GM12878 (cell line): ENCODE data around the gene AGBL4. TPM values are rescaled to one million over a fixed set of nuclear protein-coding genes. Genes with fewer than 3 reads are reported as not detected.

ENCODE experiments used
- ATAC-seq: fragments of 200-7000 bp; cut with Tn5 transposase; 3 replicates; pipeline ENCODE4 v1.9.1; 2020; ENCODE audit warnings: mild to moderate bottlenecking, moderate library complexity
- BruUV-seq: library from RNA; stranded (reverse); fragments of 400-500 nt; replicated peaks from 2 replicates; lab custom pipeline; 2021; lab: Mats Ljungman, UMichigan
- CTCF ChIA-PET: fragments of 300-600 bp; sonication (Branson Sonifier 250); formaldehyde crosslinking; extraction: SDS; loops from one replicate; lab custom pipeline; 2021; ENCODE audit warnings: inconsistent platforms; lab: Yijun Ruan, JAX
- POLR2A ChIA-PET: fragments of 350-600 bp; formaldehyde crosslinking; extraction: SDS; loops from one replicate; lab custom pipeline; 2021; ENCODE audit warnings: inconsistent platforms; lab: Charles Lee
- RAD21 ChIA-PET: fragments of 300-600 bp; sonication (Branson Sonifier 250); formaldehyde crosslinking; loops from one replicate; lab custom pipeline; 2023; ENCODE audit warnings: antibody characterized with exemption; ENCODE audit not compliant: unreplicated experiment; lab: Charles Lee
- SMC1A ChIA-PET: fragments of 300-600 bp; sonication (Branson Sonifier 250); formaldehyde crosslinking; loops from one replicate; lab custom pipeline; 2023; ENCODE audit not compliant: unreplicated experiment, uncharacterized antibody; lab: Charles Lee
- DNase-seq: peaks from one replicate; pipeline ENCODE4 v3.0.0-alpha.2; 2011; ENCODE audit warnings: low read depth, low spot score
- FAIRE-seq: peaks from 3 replicates; lab custom pipeline; 2011; peaks lifted over from hg19 to GRCh38; lab: Jason Lieb, UNC
- H2AFZ ChIP-seq: 2 replicates; pipeline ENCODE4 v1.6.0; 2011; ENCODE audit warnings: low read depth, low read length, control low read depth; ENCODE audit not compliant: control insufficient read depth
- H3K27ac ChIP-seq: 2 replicates; pipeline ENCODE4 v1.5.1; 2011; ENCODE audit warnings: control low read depth; ENCODE audit not compliant: control insufficient read depth, insufficient read depth
- H3K27me3 ChIP-seq, 2 experiments: replicated peaks in 1 of 2; 2 replicates each; pipeline versions ENCODE4 v1.6.0 to v1.6.1; 2011; ENCODE audit warnings: low read length in 1 of 2; ENCODE audit not compliant: control insufficient read depth in 2 of 2, insufficient read depth in 2 of 2
- H3K36me3 ChIP-seq, 2 experiments: 2 replicates each; pipeline ENCODE4 v1.5.1; 2011; ENCODE audit warnings: low read length in 1 of 2; ENCODE audit not compliant: control insufficient read depth in 2 of 2, insufficient read depth in 2 of 2
- H3K4me1 ChIP-seq: 2 replicates; pipeline ENCODE4 v1.6.1; 2011; ENCODE audit warnings: mild to moderate bottlenecking, low read length, moderate library complexity, mixed read lengths; ENCODE audit not compliant: control insufficient read depth, insufficient read depth
- H3K4me2 ChIP-seq: 2 replicates; pipeline ENCODE4 v1.6.0; 2011; ENCODE audit warnings: control low read depth; ENCODE audit not compliant: control insufficient read depth, insufficient read depth
- H3K4me3 ChIP-seq: fragments of 200-600 bp; sonication (generic); 2 replicates; pipeline ENCODE4 v1.5.1; 2016
- H3K79me2 ChIP-seq: 2 replicates; pipeline ENCODE4 v1.6.0; 2011; ENCODE audit warnings: low read length; ENCODE audit not compliant: control insufficient read depth, insufficient read depth
- H3K9ac ChIP-seq: 2 replicates; pipeline ENCODE4 v1.8.0; 2011; ENCODE audit warnings: low read length, control low read depth, mixed read lengths; ENCODE audit not compliant: control insufficient read depth, insufficient read depth
- H3K9me3 ChIP-seq: replicated peaks from 3 replicates; pipeline ENCODE4 v1.5.1; 2011; ENCODE audit warnings: mild to moderate bottlenecking, low read length; ENCODE audit not compliant: control insufficient read depth, insufficient read depth
- H4K20me1 ChIP-seq: 2 replicates; pipeline ENCODE4 v1.6.0; 2011; ENCODE audit not compliant: control insufficient read depth, insufficient read depth
- CBX3 ChIP-seq: fragments of 200-600 bp; sonication (generic); IDR thresholded peaks from 2 replicates; pipeline ENCODE4 v1.6.1; 2016; ENCODE audit warnings: low read depth, borderline replicate concordance
- CBX5 ChIP-seq: sonication (generic); IDR thresholded peaks from 2 replicates; pipeline ENCODE4 v1.6.1; 2016; ENCODE audit warnings: low read depth, moderate library complexity, mild to moderate bottlenecking, inconsistent platforms
- CHD1 ChIP-seq: IDR thresholded peaks from 2 replicates; pipeline ENCODE4 v1.6.1; 2012; ENCODE audit warnings: low read depth, low read length, improper control_type of control experiment
- CHD2 ChIP-seq: IDR thresholded peaks from 2 replicates; pipeline ENCODE4 v1.6.1; 2011; ENCODE audit warnings: low read depth, low read length, improper control_type of control experiment, borderline replicate concordance
- GABPA ChIP-seq: IDR thresholded peaks from 2 replicates; pipeline ENCODE4 v1.6.1; 2014; ENCODE audit warnings: antibody characterized with exemption, low read depth, mild to moderate bottlenecking, inconsistent platforms
- MYC ChIP-seq: IDR thresholded peaks from 2 replicates; pipeline ENCODE4 v1.6.1; 2011; ENCODE audit warnings: mild to moderate bottlenecking, low read length, moderate library complexity, inconsistent platforms; ENCODE audit not compliant: insufficient read depth, insufficient replicate concordance, insufficient read length, severe bottlenecking
- STAT1 ChIP-seq: fragments of 450-650 bp; conservative IDR thresholded peaks from 2 replicates; pipeline ENCODE4 v1.6.1; 2014; ENCODE audit warnings: antibody characterized with exemption, mild to moderate bottlenecking
- SUPT20H ChIP-seq: IDR thresholded peaks from 2 replicates; pipeline ENCODE4 v1.6.1; 2011; ENCODE audit warnings: low read depth, mild to moderate bottlenecking, low read length, moderate library complexity, borderline replicate concordance; ENCODE audit not compliant: control insufficient read depth
- YBX1 ChIP-seq: fragments of 450-650 bp; IDR thresholded peaks from 2 replicates; pipeline ENCODE4 v1.6.1; 2016; ENCODE audit warnings: antibody characterized with exemption
- ZNF274 ChIP-seq: IDR thresholded peaks from one replicate; pipeline ENCODE4 v1.8.0; 2011; ENCODE audit not compliant: insufficient read length, insufficient read depth
- ZNF622 ChIP-seq: fragments of 450-650 bp; IDR thresholded peaks from 2 replicates; pipeline ENCODE4 v1.6.1; 2017; ENCODE audit warnings: mild to moderate bottlenecking, inconsistent platforms
- WGBS: methylation state at CpG from one replicate; pipeline ENCODE4 v1.1.6; 2016; ENCODE audit warnings: low lambda C conversion rate; ENCODE audit not compliant: insufficient replicate concordance, insufficient coverage; ENCODE audit errors: missing lambda C conversion rate; 5-methylcytosine and 5-hydroxymethylcytosine counted together
- in situ Hi-C: fragments of 300-500 bp; cut with MboI; formaldehyde crosslinking; loops from 9 replicates; pipeline ENCODE4 v1.14.3; 2018; ENCODE audit warnings: mixed read lengths
- intact Hi-C: fragments of 100-400 bp; cut with micrococcal nuclease; formaldehyde crosslinking; loops from one replicate; pipeline ENCODE4 v1.14.2; 2022; ENCODE audit not compliant: unreplicated experiment
- polyA plus RNA-seq, 11 experiments: library from polyadenylated mRNA; depleted of rRNA in 4 of 11; unstranded in 6 of 11; stranded (reverse) in 5 of 11; fragments of >200 nt; fragmentation: Nextera tagmentation in 4 of 11; fragmentation: Illumina TruSeq in 1 of 11; extraction: Ambion mirVana in 4 of 11; extraction: Trizol in 1 of 11; gene quantifications; 1 replicate in 1 of 11; 2 replicates in 10 of 11; pipeline versions ENCODE4 v1.2.1 to v1.2.3, GENCODE V29; 2011 to 2016; ENCODE audit warnings: inconsistent platforms in 2 of 11, missing spikeins in 2 of 11, low read depth in 1 of 11
- total RNA-seq, 4 experiments: library from RNA; depleted of rRNA in 3 of 4; stranded (reverse); fragments of >200 nt in 3 of 4; fragmentation: Illumina TruSeq in 1 of 4; extraction: Trizol in 1 of 4; gene quantifications; 2 replicates each; pipeline versions ENCODE4 v1.2.1 to v1.2.3, GENCODE V29; 2013 to 2021
- TF ChIP-seq, protein P1 (sequence below): IDR thresholded peaks from 2 replicates; pipeline ENCODE4 v1.6.1; 2012; ENCODE audit warnings: improper control_type of control experiment, low read depth, low read length; ENCODE audit not compliant: insufficient replicate concordance
- TF ChIP-seq, protein P2 (sequence below): IDR thresholded peaks from 2 replicates; pipeline ENCODE4 v1.6.1; 2011; ENCODE audit warnings: borderline replicate concordance, low read depth, mild to moderate bottlenecking, moderate library complexity, low read length; ENCODE audit not compliant: insufficient read depth, poor library complexity, severe bottlenecking
- TF ChIP-seq, protein P3 (sequence below): IDR thresholded peaks from 2 replicates; pipeline ENCODE4 v1.6.1; 2011; ENCODE audit warnings: low read depth, mild to moderate bottlenecking, low read length, moderate library complexity, borderline replicate concordance; ENCODE audit errors: extremely low read depth

AGBL4 gene
- total and polyA plus RNA-seq, 10 of the 15 experiments (the other 5 are each of a cell fraction or from before 2014, with no cell fraction given), result 0.31 TPM; not detected in 9

DNA sequence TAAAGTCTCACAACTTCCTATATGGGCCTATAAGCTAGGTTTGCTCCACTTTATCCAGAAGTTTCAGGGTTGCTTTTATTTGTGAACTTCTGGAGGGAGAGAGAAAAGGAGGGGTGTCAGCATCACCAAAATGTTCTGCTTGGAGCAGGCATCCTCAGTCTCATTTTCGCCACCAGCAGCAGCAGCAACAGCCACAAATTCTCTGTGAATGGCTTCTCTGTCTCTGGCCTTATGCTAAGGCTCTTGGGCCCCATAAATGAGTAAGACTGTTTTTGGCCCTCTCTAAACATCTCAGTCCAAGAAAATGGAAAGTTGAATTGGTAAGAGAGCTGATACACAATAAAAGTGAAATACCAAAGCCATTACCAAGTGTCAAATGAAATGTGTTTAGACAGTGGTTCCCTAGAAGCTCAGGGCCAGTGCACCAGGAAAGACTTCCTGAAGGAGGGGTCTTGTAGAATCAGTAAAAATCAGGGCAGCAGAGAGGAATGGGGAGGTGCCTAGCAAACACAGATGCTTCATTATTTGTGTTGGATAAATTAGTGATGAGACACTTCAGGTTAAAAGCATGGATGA, 1498.8 kb downstream of the AGBL4 start (continued):
- TF ChIP-seq, protein P1, sequence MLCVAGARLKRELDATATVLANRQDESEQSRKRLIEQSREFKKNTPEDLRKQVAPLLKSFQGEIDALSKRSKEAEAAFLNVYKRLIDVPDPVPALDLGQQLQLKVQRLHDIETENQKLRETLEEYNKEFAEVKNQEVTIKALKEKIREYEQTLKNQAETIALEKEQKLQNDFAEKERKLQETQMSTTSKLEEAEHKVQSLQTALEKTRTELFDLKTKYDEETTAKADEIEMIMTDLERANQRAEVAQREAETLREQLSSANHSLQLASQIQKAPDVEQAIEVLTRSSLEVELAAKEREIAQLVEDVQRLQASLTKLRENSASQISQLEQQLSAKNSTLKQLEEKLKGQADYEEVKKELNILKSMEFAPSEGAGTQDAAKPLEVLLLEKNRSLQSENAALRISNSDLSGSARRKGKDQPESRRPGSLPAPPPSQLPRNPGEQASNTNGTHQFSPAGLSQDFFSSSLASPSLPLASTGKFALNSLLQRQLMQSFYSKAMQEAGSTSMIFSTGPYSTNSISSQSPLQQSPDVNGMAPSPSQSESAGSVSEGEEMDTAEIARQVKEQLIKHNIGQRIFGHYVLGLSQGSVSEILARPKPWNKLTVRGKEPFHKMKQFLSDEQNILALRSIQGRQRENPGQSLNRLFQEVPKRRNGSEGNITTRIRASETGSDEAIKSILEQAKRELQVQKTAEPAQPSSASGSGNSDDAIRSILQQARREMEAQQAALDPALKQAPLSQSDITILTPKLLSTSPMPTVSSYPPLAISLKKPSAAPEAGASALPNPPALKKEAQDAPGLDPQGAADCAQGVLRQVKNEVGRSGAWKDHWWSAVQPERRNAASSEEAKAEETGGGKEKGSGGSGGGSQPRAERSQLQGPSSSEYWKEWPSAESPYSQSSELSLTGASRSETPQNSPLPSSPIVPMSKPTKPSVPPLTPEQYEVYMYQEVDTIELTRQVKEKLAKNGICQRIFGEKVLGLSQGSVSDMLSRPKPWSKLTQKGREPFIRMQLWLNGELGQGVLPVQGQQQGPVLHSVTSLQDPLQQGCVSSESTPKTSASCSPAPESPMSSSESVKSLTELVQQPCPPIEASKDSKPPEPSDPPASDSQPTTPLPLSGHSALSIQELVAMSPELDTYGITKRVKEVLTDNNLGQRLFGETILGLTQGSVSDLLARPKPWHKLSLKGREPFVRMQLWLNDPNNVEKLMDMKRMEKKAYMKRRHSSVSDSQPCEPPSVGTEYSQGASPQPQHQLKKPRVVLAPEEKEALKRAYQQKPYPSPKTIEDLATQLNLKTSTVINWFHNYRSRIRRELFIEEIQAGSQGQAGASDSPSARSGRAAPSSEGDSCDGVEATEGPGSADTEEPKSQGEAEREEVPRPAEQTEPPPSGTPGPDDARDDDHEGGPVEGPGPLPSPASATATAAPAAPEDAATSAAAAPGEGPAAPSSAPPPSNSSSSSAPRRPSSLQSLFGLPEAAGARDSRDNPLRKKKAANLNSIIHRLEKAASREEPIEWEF, result no peak
- TF ChIP-seq, all 136 proteins: peak for 0

DNA sequence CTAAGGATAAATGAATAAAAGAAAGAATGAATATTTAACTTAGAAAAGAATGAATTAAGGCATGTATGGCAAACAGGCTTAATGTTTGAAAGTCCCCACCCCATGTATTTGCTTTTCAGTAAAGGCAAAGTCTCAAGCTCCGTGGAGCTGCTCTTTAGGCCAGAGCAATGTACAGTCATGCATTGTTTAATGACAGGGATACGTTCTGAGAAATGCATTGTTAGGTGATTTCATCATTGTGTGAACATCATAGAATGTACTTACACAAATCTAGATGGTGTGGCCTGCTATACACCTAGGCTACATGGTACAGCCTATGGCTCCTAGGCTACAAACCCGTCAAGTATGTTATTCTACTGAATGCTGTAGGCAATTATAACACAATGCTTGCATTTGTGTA, 1500.2 kb downstream of the AGBL4 start:
- POLR2A ChIA-PET, result no interaction called here
- intact Hi-C loops, result no loop called here
- in situ Hi-C loops, result no loop called here
- Histone ChIP-seq H2AFZ (no peak overlapping the region), H3K4me1 (no peaks in the 10 kb centered on the region), H3K36me3 (no peaks in the 10 kb centered on the region), H3K9me3 (no peaks in the 10 kb centered on the region), H3K4me3 (no peak overlapping the region), H3K9ac (no peak overlapping the region), H3K79me2 (no peaks in the 10 kb centered on the region), H3K27ac (no peak overlapping the region), H3K27me3 (no peaks in the 10 kb centered on the region), H4K20me1 (no peaks in the 10 kb centered on the region), H3K4me2 (no peak overlapping the region)
- CTCF ChIA-PET, result no interaction called here
- no TSS peak for BruUV-seq
- RAD21 ChIA-PET, result no interaction called here
- WGBS, result 3% methylated on average over 3 of the region's 3 CpGs
- SMC1A ChIA-PET, result no interaction called here
- no peak for ATAC-seq
- no peak for FAIRE-seq
- no peak for DNase-seq
- TF ChIP-seq, protein P2, sequence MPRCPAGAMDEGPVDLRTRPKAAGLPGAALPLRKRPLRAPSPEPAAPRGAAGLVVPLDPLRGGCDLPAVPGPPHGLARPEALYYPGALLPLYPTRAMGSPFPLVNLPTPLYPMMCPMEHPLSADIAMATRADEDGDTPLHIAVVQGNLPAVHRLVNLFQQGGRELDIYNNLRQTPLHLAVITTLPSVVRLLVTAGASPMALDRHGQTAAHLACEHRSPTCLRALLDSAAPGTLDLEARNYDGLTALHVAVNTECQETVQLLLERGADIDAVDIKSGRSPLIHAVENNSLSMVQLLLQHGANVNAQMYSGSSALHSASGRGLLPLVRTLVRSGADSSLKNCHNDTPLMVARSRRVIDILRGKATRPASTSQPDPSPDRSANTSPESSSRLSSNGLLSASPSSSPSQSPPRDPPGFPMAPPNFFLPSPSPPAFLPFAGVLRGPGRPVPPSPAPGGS, result no peak
- TF ChIP-seq MYC, result no peak
- TF ChIP-seq CBX5, result no peak
- no peak for TF ChIP-seq STAT1
- TF ChIP-seq CBX3, result no peak
- no peak for TF ChIP-seq CHD2
- TF ChIP-seq ZNF622, result no peak
- no peak for TF ChIP-seq YBX1
- no peak for TF ChIP-seq GABPA
- no peak for TF ChIP-seq SUPT20H
- TF ChIP-seq, protein P3, sequence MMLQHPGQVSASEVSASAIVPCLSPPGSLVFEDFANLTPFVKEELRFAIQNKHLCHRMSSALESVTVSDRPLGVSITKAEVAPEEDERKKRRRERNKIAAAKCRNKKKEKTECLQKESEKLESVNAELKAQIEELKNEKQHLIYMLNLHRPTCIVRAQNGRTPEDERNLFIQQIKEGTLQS, result no peak
- no peak for TF ChIP-seq ZNF274
- no peak for TF ChIP-seq CHD1
